ENCODE data around the gene OR10D3. TPM values are rescaled to one million over a fixed set of nuclear protein-coding genes. Genes with fewer than 3 reads are reported as not detected.
"Not testable (repeated sequence)": the region's sequence is repeated elsewhere in the genome, so short reads cannot be mapped to it uniquely, and the experiment has no call there.

The OR10D3 gene
- total RNA-seq, 5 donors from 2014 or later (not counting 1 experiment from before 2014, with no cell fraction given), result not detected

- no peaks in the 10 kb centered on the region for H3K9me3 ChIP-seq
- WGBS (ENCODE audit: insufficient coverage), result 74% methylated on average over 4 of the region's 5 CpGs
- H3K4me3 ChIP-seq (ENCODE audit: control insufficient read depth in 1 of 2, extremely low read depth in 1 of 2, low read length in 1 of 2), result no peak overlapping the region
- no peak for ATAC-seq (replicated peaks in 1 of 4)
- no peak overlapping the region for H3K27ac ChIP-seq (ENCODE audit: low read length)
- Mint-ChIP-seq H3K36me3 (no peaks in the 10 kb centered on the region), H3K27me3 (peaks cover 3 to 15% of the 10 kb centered on the region in 2 donors), H3K4me1 (no peaks in the 10 kb centered on the region), H3K27ac (no peak overlapping the region), H3K9me3 (peaks cover 0 to 5% (median 2%) of the 10 kb centered on the region in 3 donors), H3K4me3 (no peak overlapping the region)
- H3K4me1 ChIP-seq (ENCODE audit: control insufficient read depth in 1 of 2, extremely low read depth in 1 of 2, insufficient read depth in 2 of 2, low read length in 2 of 2), result no peaks in the 10 kb centered on the region
- H3K27me3 ChIP-seq (replicated peaks in 1 of 2; ENCODE audit: control insufficient read depth in 2 of 2, extremely low read depth in 1 of 2, insufficient read depth in 2 of 2, low read length in 1 of 2), result peaks cover 0 to 3% of the 10 kb centered on the region in 2 experiments
- no peaks in the 10 kb centered on the region for H3K36me3 ChIP-seq (ENCODE audit: control insufficient read depth in 2 of 2, extremely low read depth in 1 of 2, insufficient read depth in 1 of 2, low read length in 1 of 2)
- DNase-seq, result no peak
- POLR2A ChIA-PET, result no interaction called here
- CTCF ChIA-PET, result no interaction called here
These were observed 22.2 kb upstream of the OR10D3 start for GRCh38 chr11:124160986-124161385.

DNA sequence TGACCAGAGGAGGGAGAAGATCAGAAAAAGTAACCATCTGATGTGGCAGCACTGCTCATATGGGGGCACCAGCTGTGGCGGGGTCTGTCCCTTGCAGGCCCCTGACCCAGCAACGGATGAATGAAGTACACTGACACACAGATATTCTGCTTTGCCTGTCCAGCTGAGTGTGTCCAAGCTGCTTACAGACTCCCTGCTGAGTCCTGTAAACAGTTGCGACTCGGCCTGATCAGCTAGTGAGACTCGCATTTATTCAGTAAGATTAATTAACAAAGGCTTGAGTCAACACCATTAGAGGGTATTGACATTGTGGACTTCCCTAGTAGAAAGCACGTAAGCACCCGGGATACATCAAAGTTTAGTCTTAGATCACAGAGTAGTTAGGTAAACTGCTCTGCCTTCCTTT, 15.3 kb upstream of the OR10D3 start:
- DNase-seq, result no peak
- Histone ChIP-seq H3K4me1 (ENCODE audit: control insufficient read depth in 1 of 2, extremely low read depth in 1 of 2, insufficient read depth in 2 of 2, low read length in 2 of 2) (no peaks in the 10 kb centered on the region), H3K36me3 (ENCODE audit: control insufficient read depth in 2 of 2, extremely low read depth in 1 of 2, insufficient read depth in 1 of 2, low read length in 1 of 2) (no peaks in the 10 kb centered on the region), H3K27me3 (replicated peaks in 1 of 2; ENCODE audit: control insufficient read depth in 2 of 2, extremely low read depth in 1 of 2, insufficient read depth in 2 of 2, low read length in 1 of 2) (peaks cover 0 to 3% of the 10 kb centered on the region in 2 experiments), H3K4me3 (ENCODE audit: control insufficient read depth in 1 of 2, extremely low read depth in 1 of 2, low read length in 1 of 2) (no peak overlapping the region), H3K9me3 (no peaks in the 10 kb centered on the region), H3K27ac (ENCODE audit: low read length) (no peak overlapping the region)
- Mint-ChIP-seq H3K27me3 (peaks cover 6 to 16% of the 10 kb centered on the region in 2 donors), H3K27ac (no peak overlapping the region), H3K36me3 (no peaks in the 10 kb centered on the region), H3K4me3 (no peak overlapping the region), H3K4me1 (peaks cover 0 to 1% (median 0%) of the 10 kb centered on the region in 3 donors), H3K9me3 (peaks cover 0 to 5% (median 2%) of the 10 kb centered on the region in 3 donors)
- CTCF ChIA-PET, result no interaction called here
- 89% methylated on average over 5 of the region's 7 CpGs for WGBS (ENCODE audit: insufficient coverage)
- ATAC-seq (replicated peaks in 1 of 4), result no peak
- POLR2A ChIA-PET, result no interaction called here

GRCh38 chr11:124168796-124169195, 14.3 kb upstream of the OR10D3 start:
- no peak for ATAC-seq (replicated peaks in 1 of 4)
- H3K36me3 Mint-ChIP-seq, result no peaks in the 10 kb centered on the region
- peaks cover 0 to 1% (median 0%) of the 10 kb centered on the region in 3 donors for H3K4me1 Mint-ChIP-seq
- no peak for DNase-seq
- ChIA-PET CTCF (no interaction called here), POLR2A (no interaction called here)
- H3K4me3 Mint-ChIP-seq, result no peak overlapping the region
- no peak overlapping the region for H3K4me3 ChIP-seq (ENCODE audit: control insufficient read depth in 1 of 2, extremely low read depth in 1 of 2, low read length in 1 of 2)
- no peak overlapping the region for H3K27ac Mint-ChIP-seq
- peaks cover 0 to 3% of the 10 kb centered on the region in 2 experiments for H3K27me3 ChIP-seq (replicated peaks in 1 of 2; ENCODE audit: control insufficient read depth in 2 of 2, extremely low read depth in 1 of 2, insufficient read depth in 2 of 2, low read length in 1 of 2)
- H3K27me3 Mint-ChIP-seq, result peaks cover 6 to 16% of the 10 kb centered on the region in 2 donors
- no peak overlapping the region for H3K27ac ChIP-seq (ENCODE audit: low read length)
- H3K36me3 ChIP-seq (ENCODE audit: control insufficient read depth in 2 of 2, extremely low read depth in 1 of 2, insufficient read depth in 1 of 2, low read length in 1 of 2), result no peaks in the 10 kb centered on the region
- no peaks in the 10 kb centered on the region for H3K9me3 ChIP-seq
- H3K4me1 ChIP-seq (ENCODE audit: control insufficient read depth in 1 of 2, extremely low read depth in 1 of 2, insufficient read depth in 2 of 2, low read length in 2 of 2), result no peaks in the 10 kb centered on the region
- H3K9me3 Mint-ChIP-seq, result peaks cover 0 to 3% (median 2%) of the 10 kb centered on the region in 3 donors

DNA sequence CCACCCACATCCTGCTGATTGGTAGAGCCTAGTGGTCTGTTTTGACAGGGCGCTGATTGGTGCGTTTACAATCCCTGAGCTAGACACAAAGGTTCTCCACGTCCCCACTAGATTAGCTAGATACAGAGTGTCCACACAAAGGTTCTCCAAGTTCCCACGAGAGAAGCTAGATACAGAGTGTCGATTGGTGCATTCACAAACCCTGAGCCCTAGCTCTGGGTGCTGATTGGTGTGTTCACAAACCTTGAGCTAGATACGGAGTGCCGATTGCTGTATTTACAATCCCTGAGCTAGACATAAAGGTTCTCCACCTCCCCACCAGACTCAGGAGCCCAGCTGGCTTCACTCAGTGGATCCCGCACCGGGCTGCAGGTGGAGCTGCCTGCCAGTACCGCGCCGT, 12.8 kb upstream of the OR10D3 start:
- ATAC-seq (replicated peaks in 1 of 4); POLR2A ChIA-PET; H3K36me3 Mint-ChIP-seq; H3K4me1 ChIP-seq (ENCODE audit: control insufficient read depth in 1 of 2, extremely low read depth in 1 of 2, insufficient read depth in 2 of 2, low read length in 2 of 2); H3K4me3 ChIP-seq (ENCODE audit: control insufficient read depth in 1 of 2, extremely low read depth in 1 of 2, low read length in 1 of 2); H3K36me3 ChIP-seq (ENCODE audit: control insufficient read depth in 2 of 2, extremely low read depth in 1 of 2, insufficient read depth in 1 of 2, low read length in 1 of 2); H3K9me3 ChIP-seq; H3K9me3 Mint-ChIP-seq; CTCF ChIA-PET; H3K27ac ChIP-seq (ENCODE audit: low read length); DNase-seq; H3K27me3 ChIP-seq (replicated peaks in 1 of 2; ENCODE audit: control insufficient read depth in 2 of 2, extremely low read depth in 1 of 2, insufficient read depth in 2 of 2, low read length in 1 of 2); H3K4me3 Mint-ChIP-seq; H3K4me1 Mint-ChIP-seq; H3K27ac Mint-ChIP-seq: not testable (repeated sequence)
- WGBS (ENCODE audit: insufficient coverage), result 91% methylated on average over 10 of the region's 12 CpGs
- H3K27me3 Mint-ChIP-seq, result peaks cover 6 to 16% of the 10 kb centered on the region in 2 donors

DNA sequence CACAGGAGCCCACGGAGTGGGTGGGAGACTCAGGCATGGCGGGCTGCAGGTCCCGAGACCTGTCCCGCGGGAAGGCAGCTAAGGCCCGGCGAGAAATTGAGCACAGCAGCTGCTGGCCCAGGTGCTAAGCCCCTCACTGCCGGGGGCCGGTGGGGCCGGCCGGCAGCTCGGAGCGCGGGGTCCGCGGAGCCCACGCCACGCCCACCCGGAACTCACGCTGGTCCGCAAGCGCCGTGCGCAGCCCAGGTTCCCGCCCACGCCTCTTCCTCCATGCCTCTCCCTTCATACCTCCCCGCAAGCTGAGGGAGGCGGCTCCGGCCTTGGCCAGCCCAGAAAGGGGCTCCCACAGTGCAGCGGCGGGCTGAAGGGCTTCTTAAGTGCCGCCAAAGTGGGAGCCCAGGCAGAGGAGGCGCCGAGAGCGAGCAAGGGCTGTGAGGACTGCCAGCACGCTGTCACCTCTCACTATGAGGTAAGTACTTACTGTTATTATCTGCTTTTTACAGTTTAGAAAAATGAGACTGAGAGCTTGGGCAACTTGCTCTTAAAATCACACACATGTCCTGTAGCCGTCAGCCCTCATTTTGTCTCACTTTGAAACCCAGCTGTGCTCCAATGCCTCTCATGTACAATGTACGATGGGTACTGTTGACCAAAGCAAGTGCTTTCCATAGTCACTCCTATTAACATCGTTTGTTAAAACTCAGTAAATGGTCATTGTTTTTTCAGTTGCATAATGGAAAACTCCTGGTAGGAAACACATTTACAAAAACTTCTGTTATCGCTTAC, 12.2 kb upstream of the OR10D3 start:
- Histone ChIP-seq H3K9me3 (no peaks in the 10 kb centered on the region), H3K4me3 (ENCODE audit: control insufficient read depth in 1 of 2, extremely low read depth in 1 of 2, low read length in 1 of 2) (no peak overlapping the region), H3K4me1 (ENCODE audit: control insufficient read depth in 1 of 2, extremely low read depth in 1 of 2, insufficient read depth in 2 of 2, low read length in 2 of 2) (no peaks in the 10 kb centered on the region), H3K27ac (ENCODE audit: low read length) (no peak overlapping the region), H3K36me3 (ENCODE audit: control insufficient read depth in 2 of 2, extremely low read depth in 1 of 2, insufficient read depth in 1 of 2, low read length in 1 of 2) (no peaks in the 10 kb centered on the region), H3K27me3 (replicated peaks in 1 of 2; ENCODE audit: control insufficient read depth in 2 of 2, extremely low read depth in 1 of 2, insufficient read depth in 2 of 2, low read length in 1 of 2) (peaks cover 0 to 3% of the 10 kb centered on the region in 2 experiments)
- CTCF ChIA-PET, result no interaction called here
- Mint-ChIP-seq H3K9me3 (no peaks in the 10 kb centered on the region), H3K36me3 (no peaks in the 10 kb centered on the region), H3K27me3 (peaks cover 6 to 16% of the 10 kb centered on the region in 2 donors), H3K27ac (no peak overlapping the region), H3K4me1 (peaks cover 0 to 1% (median 0%) of the 10 kb centered on the region in 3 donors), H3K4me3 (no peak overlapping the region)
- ATAC-seq (replicated peaks in 1 of 4) (no peak), DNase-seq (no peak)
- POLR2A ChIA-PET, result no interaction called here
- WGBS (ENCODE audit: insufficient coverage), result 96% methylated on average over 22 of the region's 40 CpGs

GRCh38 chr11:124172101-124172500, 11.0 kb upstream of the OR10D3 start:
- no peak for ATAC-seq (replicated peaks in 1 of 4)
- WGBS (ENCODE audit: insufficient coverage), result 17% methylated on average over 2 of the region's 6 CpGs

More at GRCh38 chr11:124172101-124172500, 11.0 kb upstream of the OR10D3 start:
- Histone ChIP-seq H3K9me3 (no peaks in the 10 kb centered on the region), H3K4me1 (ENCODE audit: control insufficient read depth in 1 of 2, extremely low read depth in 1 of 2, insufficient read depth in 2 of 2, low read length in 2 of 2) (no peaks in the 10 kb centered on the region), H3K4me3 (ENCODE audit: control insufficient read depth in 1 of 2, extremely low read depth in 1 of 2, low read length in 1 of 2) (no peak overlapping the region), H3K36me3 (ENCODE audit: control insufficient read depth in 2 of 2, extremely low read depth in 1 of 2, insufficient read depth in 1 of 2, low read length in 1 of 2) (no peaks in the 10 kb centered on the region), H3K27ac (ENCODE audit: low read length) (no peak overlapping the region), H3K27me3 (replicated peaks in 1 of 2; ENCODE audit: control insufficient read depth in 2 of 2, extremely low read depth in 1 of 2, insufficient read depth in 2 of 2, low read length in 1 of 2) (peaks cover 0 to 3% of the 10 kb centered on the region in 2 experiments)
- Mint-ChIP-seq H3K4me1 (peaks cover 0 to 1% (median 0%) of the 10 kb centered on the region in 3 donors), H3K27ac (no peak overlapping the region), H3K4me3 (no peak overlapping the region), H3K9me3 (no peaks in the 10 kb centered on the region), H3K36me3 (no peaks in the 10 kb centered on the region), H3K27me3 (peaks cover 3 to 9% of the 10 kb centered on the region in 2 donors)
- DNase-seq, result no peak
- ChIA-PET CTCF (no interaction called here), POLR2A (interaction anchor here in 1 of 2 donors (0.6 kb wide), 1 partner anchor 20 kb away, joined by 3 read pairs; no protein-coding TSS in a partner anchor)
